IPS-15b (cell line): ENCODE measurements around the gene PACS1.

Experiments used
- H3K27me3 ChIP-seq: one replicate; pipeline ENCODE4 v1.6.1; 2013; ENCODE audit warnings: low read length; ENCODE audit not compliant: control insufficient read depth, insufficient read depth
- H3K36me3 ChIP-seq: one replicate; pipeline ENCODE4 v1.6.1; 2013; ENCODE audit warnings: low read length; ENCODE audit not compliant: control insufficient read depth, insufficient read depth
- H3K4me1 ChIP-seq: one replicate; pipeline ENCODE4 v1.6.1; 2013; ENCODE audit warnings: mild to moderate bottlenecking, low read length; ENCODE audit not compliant: control insufficient read depth, insufficient read depth
- H3K4me3 ChIP-seq: one replicate; pipeline ENCODE4 v1.5.1; 2013; ENCODE audit warnings: low read depth, low read length
- H3K9ac ChIP-seq: one replicate; pipeline ENCODE4 v1.6.1; 2013; ENCODE audit warnings: low read depth, mild to moderate bottlenecking, low read length
- H3K9me3 ChIP-seq: one replicate; pipeline ENCODE4 v1.6.1; 2013; ENCODE audit warnings: mild to moderate bottlenecking, low read length; ENCODE audit not compliant: control insufficient read depth, insufficient read depth

Gene PACS1

DNA sequence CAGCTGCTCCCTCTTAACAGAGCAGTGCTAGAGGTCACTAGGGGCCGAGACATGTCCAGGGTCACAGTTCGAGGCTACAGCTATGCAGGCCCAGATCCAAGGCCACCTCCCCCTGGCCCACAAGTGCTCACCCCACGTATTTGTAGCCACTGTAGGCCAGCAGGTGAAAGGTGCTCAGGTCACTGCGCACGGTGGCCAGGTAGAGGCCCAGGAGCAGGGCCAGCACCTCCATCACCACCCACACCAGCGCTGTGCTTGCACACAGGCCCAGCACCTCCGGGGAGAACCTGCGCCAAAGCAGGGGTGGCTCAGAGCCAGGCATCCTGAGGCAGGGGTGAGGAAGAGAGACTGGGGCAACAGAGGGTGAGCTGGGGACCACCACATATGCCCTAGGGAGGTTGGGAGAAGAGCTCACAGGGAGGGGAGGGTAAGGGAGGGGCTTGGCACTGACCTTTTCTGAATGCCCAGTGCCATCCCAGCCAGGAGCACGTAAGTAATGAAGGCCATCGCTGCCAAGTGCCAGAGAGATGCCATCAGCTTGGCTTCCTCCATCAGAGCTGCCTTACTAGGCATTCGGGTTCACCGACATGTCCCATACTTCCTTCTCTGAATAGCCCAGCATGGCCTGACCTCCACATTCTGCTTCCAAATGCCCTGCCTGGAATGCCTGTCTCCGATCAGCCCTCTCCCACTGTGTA is 215.3 kb downstream of the PACS1 start:
- Histone ChIP-seq H3K4me3 (no peak overlapping the region), H3K27me3 (peaks cover 5% of the 10 kb centered on the region), H3K9ac (no peak overlapping the region), H3K4me1 (peaks cover 3% of the 10 kb centered on the region), H3K36me3 (peaks cover 18% of the 10 kb centered on the region), H3K9me3 (no peaks in the 10 kb centered on the region)

DNA sequence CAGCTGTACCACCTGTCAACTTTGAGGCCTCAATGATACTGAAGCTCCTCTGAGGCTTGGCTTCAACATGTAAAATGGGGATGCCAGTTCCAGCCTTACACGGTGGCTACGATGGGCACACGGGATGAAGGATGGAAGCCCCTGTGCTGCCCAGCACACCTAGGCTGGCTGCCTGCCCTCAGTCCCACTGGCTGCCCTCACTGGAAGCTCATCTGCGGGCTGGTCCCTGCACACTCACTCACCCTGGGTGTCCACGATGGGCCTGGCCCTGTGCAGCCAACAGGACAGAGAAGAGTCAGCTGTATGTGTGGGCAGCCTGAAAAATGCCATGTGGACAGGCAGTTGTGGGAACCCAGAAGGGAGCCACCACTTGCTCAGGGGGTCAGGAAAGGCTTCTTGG is 216.6 kb downstream of the PACS1 start:
- Histone ChIP-seq H3K36me3 (peaks cover 18% of the 10 kb centered on the region), H3K27me3 (peaks cover 14% of the 10 kb centered on the region), H3K4me3 (no peak overlapping the region), H3K4me1 (peaks cover 3% of the 10 kb centered on the region), H3K9ac (no peak overlapping the region), H3K9me3 (no peaks in the 10 kb centered on the region)

DNA sequence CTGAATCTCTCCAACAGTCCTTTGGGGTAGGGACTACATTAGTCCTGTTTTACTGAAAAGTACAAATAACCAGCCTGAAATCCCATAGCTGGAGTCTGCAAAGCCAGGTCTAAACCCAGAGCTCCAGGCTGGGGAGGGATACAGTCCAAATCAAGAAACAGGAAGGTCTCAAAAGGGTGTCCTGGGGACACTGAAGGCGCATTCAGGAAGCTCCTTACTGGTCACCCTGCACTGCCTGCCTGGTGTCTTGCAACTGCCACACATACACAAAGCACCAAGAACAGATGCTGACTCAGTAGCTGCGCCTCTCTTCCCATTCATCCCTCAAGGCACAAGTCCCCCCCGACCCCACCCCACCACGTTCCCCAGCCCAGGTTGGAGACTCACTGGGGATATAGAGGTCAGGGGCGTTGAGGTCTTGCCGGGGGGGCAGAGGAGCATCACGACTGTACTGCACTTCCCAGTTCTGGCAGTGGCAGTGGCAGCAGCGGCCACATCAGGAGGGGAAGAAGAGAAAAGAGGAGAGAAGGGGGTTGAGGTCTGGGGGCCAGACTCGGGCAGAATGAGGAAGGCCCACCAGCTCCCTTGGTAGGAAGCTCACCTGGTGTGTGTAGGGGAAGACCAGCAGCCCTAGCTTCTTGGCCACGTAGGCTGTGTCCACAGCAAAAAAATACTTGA is 217.3 kb downstream of the PACS1 start:
- H3K27me3 ChIP-seq = peaks cover 14% of the 10 kb centered on the region
- peak overlapping the region; percentile 94 for H3K4me3 ChIP-seq
- H3K4me1 ChIP-seq = peaks cover 3% of the 10 kb centered on the region
- H3K9me3 ChIP-seq = no peaks in the 10 kb centered on the region
- peaks cover 18% of the 10 kb centered on the region for H3K36me3 ChIP-seq
- H3K9ac ChIP-seq = no peak overlapping the region

DNA sequence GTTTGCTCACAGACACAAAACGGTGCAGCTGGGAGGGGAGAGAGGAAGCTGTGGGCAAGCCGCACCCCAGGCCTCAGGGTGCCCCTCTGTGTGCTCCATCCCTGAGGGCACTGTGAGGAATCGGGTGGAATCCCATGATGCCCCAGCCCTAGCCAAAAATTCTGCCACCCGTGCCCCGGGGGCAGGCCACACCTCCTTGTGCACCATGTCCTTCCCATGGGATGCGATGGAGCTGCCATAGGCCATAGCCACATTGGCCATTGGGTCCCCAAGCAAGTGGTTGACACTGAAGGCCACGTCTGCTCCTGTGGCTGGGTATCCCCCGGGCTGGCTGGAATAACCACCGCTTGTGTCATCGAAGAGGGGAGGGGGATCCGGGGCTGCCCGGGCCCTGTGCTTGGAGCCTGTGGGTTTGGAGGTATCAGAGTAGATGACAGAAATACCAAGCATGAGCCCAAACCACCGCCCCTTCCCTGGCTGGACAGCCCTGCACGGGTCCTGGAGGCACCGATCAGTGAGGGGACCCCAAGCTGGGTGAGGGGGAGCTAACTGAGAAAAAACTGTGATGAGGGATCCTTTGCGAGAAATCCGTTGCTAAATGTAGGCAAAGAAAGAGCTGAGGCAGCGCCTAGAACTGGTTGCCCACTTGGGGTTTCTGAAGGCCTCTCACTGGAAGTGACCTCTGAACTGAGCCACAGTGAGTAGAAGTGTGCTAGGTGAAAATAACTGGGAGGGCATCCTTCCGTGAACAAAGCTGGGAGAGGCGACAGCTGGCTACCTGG is 218.0 kb downstream of the PACS1 start:
- H3K36me3 ChIP-seq = peaks cover 18% of the 10 kb centered on the region
- peak overlapping the region; percentile 89 for H3K9ac ChIP-seq
- no peaks in the 10 kb centered on the region for H3K9me3 ChIP-seq
- H3K4me1 ChIP-seq = no peaks in the 10 kb centered on the region
- peak overlapping the region; percentile 94 for H3K4me3 ChIP-seq
- peaks cover 22% of the 10 kb centered on the region for H3K27me3 ChIP-seq

DNA sequence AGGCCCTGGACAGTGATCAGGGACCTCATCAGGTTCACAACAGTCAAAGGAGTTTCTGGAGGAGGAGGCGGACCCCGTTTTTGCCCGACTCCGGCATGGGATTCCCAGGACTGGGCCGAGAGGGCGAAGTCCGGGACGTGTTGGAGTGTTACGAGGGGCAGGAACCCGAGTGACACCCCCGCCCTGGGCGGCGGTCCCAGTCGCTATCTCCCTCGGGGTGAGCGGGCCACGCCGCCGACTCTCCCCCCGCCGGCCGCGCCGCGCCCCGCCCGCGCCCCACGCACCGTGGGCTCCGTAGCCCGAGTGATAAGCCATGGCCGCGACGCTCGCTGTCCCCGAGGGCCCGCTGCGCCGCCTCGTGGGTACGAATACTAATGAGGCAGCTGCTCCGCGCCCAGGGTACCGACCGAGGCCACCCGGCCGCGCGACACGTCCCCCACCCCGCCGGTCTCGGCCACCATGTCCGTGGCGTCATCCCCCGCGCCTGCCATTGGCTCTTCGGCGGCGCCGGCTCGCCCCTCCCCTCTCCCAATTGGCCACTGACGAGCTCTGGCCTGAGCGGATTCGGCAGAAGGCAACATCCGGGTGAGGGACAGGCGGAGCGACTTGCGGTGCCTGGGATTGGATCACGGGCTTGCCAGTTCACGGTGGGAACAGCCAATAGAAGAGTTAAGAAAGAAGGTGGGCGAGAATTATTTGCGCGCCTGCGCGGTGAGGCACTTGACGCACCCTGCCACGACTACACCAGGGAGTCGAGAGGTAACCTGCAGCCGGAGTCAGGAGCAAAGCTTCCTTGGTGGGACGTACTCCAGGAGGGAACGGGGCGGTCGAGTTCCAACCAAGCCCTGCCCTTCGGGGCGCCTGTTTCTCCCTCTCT is 218.8 kb downstream of the PACS1 start, which contains the start of gene YIF1A:
Gene YIF1A (minus strand): TSS at position 473 of the 877 bp plus-strand sequence. CDS start 158 bp downstream, at position 315.
- H3K9me3 ChIP-seq = no peaks in the 10 kb centered on the region
- H3K4me3 ChIP-seq = peak within 1 kb of the TSS; percentile 94
- peaks cover 24% of the 10 kb centered on the region for H3K27me3 ChIP-seq
- H3K4me1 ChIP-seq = no peaks in the 10 kb centered on the region
- H3K9ac ChIP-seq = peak within 1 kb of the TSS; percentile 89
- H3K36me3 ChIP-seq = peaks cover 18% of the 10 kb centered on the region

DNA sequence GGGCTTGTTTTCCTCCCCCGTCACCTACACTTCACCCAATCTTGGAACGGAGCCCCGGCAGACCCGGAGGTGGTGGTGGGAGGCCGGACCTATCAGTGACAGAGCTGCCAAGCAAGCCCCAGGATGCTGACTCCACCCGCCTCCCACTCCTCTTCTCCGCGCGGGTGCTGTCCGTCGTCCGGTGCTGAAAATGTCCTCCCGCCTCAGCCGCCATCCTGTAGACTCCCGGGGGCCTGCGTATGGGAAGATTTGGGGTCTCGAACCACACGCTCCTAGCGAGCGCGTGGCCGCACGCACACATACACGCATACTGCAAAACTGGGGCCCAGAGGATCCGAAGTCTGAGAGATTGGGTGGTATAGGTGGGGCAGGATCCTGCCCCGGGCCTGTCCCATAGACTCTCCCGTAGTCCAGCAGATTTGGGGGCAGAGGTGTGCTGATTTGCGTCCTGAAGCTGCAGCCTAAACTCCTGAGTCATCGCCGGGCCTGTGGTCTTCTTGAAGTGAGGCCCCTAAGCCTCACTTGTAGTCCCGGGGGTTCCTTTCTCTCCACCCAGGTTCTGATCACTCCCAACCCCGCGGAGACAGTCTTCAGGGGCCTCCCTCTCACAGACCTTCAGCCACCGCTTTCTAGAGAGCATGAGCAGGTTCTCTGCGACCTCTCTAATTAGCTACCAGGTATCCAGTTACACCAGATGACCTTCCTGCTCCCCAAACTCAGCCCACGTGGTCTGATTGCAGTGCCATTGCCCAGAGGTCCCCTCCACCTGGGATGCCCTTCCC is 219.7 kb downstream of the PACS1 start:
- Histone ChIP-seq H3K27me3 (peaks cover 24% of the 10 kb centered on the region), H3K9ac (peak overlapping the region; percentile 87), H3K36me3 (peaks cover 12% of the 10 kb centered on the region), H3K9me3 (no peaks in the 10 kb centered on the region), H3K4me1 (no peaks in the 10 kb centered on the region), H3K4me3 (peak overlapping the region; percentile 94)

DNA sequence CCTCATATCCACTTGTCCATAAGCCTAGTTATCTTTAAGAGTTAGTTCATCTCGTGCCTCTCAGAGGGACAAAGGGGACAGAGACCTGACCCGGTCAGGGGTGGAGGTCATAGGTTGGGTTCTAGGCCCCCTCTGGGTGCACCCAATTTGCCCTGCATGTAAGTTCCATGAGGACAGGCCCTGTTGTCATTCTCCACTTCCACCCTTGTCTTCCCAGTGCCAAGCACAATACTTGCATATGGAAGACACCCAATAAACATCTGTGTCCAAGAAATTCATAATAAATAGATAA is 220.2 kb downstream of the PACS1 start:
- Histone ChIP-seq H3K4me1 (no peaks in the 10 kb centered on the region), H3K9me3 (no peaks in the 10 kb centered on the region), H3K27me3 (peaks cover 24% of the 10 kb centered on the region), H3K36me3 (peaks cover 7% of the 10 kb centered on the region), H3K4me3 (no peak overlapping the region), H3K9ac (no peak overlapping the region)

DNA sequence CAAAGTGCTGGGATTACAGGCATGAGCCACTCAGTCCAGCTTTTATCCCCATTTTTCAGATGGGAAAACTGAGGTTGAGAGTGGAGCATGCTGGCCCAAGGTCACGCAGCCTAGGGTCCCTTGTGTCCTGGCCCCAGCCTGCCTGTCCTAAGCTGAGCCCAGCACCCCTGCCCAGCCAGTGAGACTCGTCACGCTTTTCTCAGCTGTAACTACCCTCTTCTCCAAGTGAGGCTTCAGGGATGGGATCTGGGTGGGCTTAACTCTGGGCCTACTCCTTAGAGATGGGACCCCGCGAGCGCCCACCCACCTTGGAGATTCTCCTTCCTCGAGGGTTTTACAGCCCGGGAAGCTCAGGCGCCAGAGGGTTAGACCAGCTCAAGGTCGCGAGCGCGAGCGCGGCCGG is 221.2 kb downstream of the PACS1 start:
- H3K27me3 ChIP-seq = peaks cover 24% of the 10 kb centered on the region
- H3K36me3 ChIP-seq = no peaks in the 10 kb centered on the region
- no peak overlapping the region for H3K9ac ChIP-seq
- H3K4me3 ChIP-seq = peak overlapping the region; percentile 53
- no peaks in the 10 kb centered on the region for H3K9me3 ChIP-seq
- H3K4me1 ChIP-seq = no peaks in the 10 kb centered on the region

DNA sequence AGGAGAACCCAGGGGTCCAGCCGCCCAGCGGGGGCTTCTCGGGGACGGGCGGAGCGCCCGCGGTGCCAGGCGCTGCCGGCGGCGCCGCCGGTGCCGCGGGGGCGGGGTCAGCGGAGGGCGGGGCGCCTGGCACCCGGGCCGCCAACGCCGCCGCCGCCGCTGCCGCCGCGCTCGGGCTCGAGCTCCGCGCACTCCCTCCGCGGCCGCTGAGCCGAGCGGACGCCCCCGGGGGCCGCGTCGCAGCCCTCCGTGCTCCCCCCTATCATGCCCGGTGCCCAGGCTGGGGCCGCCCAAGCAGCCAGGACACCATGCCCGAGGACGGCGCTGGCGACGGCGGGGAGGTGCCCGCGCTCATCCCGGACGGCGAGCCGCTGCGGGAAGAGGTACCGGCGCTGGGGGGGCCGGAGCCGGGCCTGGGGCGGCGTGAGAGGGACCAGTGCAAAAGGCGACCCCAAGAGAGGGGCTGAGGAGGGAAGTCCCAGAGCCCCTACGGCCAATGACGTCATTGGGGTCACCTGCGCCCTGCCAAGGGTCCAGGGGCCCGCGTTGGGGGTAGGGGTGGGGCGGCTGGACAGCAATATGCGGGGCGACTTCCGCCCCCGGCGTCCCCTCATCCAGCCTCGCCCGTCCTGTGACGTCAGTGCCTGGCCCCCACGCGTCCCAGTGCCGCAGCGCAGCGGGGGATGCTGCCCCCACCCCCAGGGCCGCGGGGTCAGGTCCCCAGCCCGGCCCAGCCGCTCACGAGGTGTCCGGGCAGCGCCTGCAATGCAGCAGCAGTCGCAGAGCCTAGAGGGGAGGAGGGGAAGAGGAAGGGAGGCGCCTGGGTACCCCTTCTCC is 221.9 kb downstream of the PACS1 start, which contains the start of gene TMEM151A:
Gene TMEM151A (plus strand): TSS at position 189 of the 837 bp plus-strand sequence. CDS start 120 bp downstream, at position 309.
- peak within 1 kb of the TSS; percentile 54 for H3K4me3 ChIP-seq
- H3K9me3 ChIP-seq = no peaks in the 10 kb centered on the region
- H3K9ac ChIP-seq = no peak within 1 kb of the TSS

More for the DNA sequence above, 221.9 kb downstream of the PACS1 start, which contains the start of gene TMEM151A:
- H3K4me1 ChIP-seq = no peaks in the 10 kb centered on the region
- no peaks in the 10 kb centered on the region for H3K36me3 ChIP-seq
- H3K27me3 ChIP-seq = peaks cover 24% of the 10 kb centered on the region
